Neuron (in vitro differentiated cells): ENCODE data around the gene OR52K1.
"Not testable (repeated sequence)": the region's sequence is repeated elsewhere in the genome, so short reads cannot be mapped to it uniquely, and the experiment has no call there.

Experiments
- H2AFZ ChIP-seq: one replicate; pipeline ENCODE4 v1.6.1; 2013; ENCODE audit warnings: low read depth, mild to moderate bottlenecking, inconsistent platforms, low read length, moderate library complexity
- H3K27me3 ChIP-seq: one replicate; pipeline ENCODE4 v1.6.1; 2013; ENCODE audit warnings: low read length; ENCODE audit not compliant: insufficient read depth
- H3K36me3 ChIP-seq: one replicate; pipeline ENCODE4 v1.6.1; 2013; ENCODE audit warnings: low read length; ENCODE audit not compliant: insufficient read depth
- H3K4me1 ChIP-seq: one replicate; pipeline ENCODE4 v1.6.1; 2013; ENCODE audit warnings: low read length; ENCODE audit not compliant: insufficient read depth
- H3K4me3 ChIP-seq: 2 replicates; pipeline ENCODE4 v1.5.1; 2013; ENCODE audit warnings: mild to moderate bottlenecking, low read length, moderate library complexity
- H3K9me3 ChIP-seq: one replicate; pipeline ENCODE4 v1.6.1; 2013; ENCODE audit warnings: low read length

OR52K1 gene

GRCh38 chr11:4466131-4466870, 16.1 kb upstream of the OR52K1 start:
- Histone ChIP-seq H3K36me3 (no peaks in the 10 kb centered on the region), H3K9me3 (no peaks in the 10 kb centered on the region), H3K27me3 (no peaks in the 10 kb centered on the region), H2AFZ (no peak overlapping the region), H3K4me3 (no peak overlapping the region), H3K4me1 (no peaks in the 10 kb centered on the region)

GRCh38 chr11:4466871-4467442, 15.5 kb upstream of the OR52K1 start:
- no peaks in the 10 kb centered on the region for H3K4me1 ChIP-seq
- no peak overlapping the region for H3K4me3 ChIP-seq
- H2AFZ ChIP-seq = no peak overlapping the region
- no peaks in the 10 kb centered on the region for H3K36me3 ChIP-seq
- H3K9me3 ChIP-seq = no peaks in the 10 kb centered on the region
- no peaks in the 10 kb centered on the region for H3K27me3 ChIP-seq

GRCh38 chr11:4467811-4468606, 14.4 kb upstream of the OR52K1 start:
- H3K4me3 ChIP-seq = no peak overlapping the region
- no peak overlapping the region for H2AFZ ChIP-seq
- no peaks in the 10 kb centered on the region for H3K36me3 ChIP-seq
- H3K4me1 ChIP-seq = no peaks in the 10 kb centered on the region
- H3K9me3 ChIP-seq = no peaks in the 10 kb centered on the region
- no peaks in the 10 kb centered on the region for H3K27me3 ChIP-seq

GRCh38 chr11:4479644-4480043, 2.8 kb upstream of the OR52K1 start:
- Histone ChIP-seq H3K4me3 (no peak overlapping the region), H3K9me3 (no peaks in the 10 kb centered on the region)

GRCh38 chr11:4480577-4481239, 1.7 kb upstream of the OR52K1 start:
- Histone ChIP-seq H3K27me3 (peaks cover 7% of the 10 kb centered on the region), H3K36me3 (no peaks in the 10 kb centered on the region), H3K4me3 (no peak overlapping the region), H3K4me1 (no peaks in the 10 kb centered on the region), H3K9me3 (no peaks in the 10 kb centered on the region), H2AFZ (no peak overlapping the region)

More at GRCh38 chr11:4479644-4480043, 2.8 kb upstream of the OR52K1 start:
- H3K36me3 ChIP-seq = no peaks in the 10 kb centered on the region
- H3K27me3 ChIP-seq = peaks cover 7% of the 10 kb centered on the region
- no peak overlapping the region for H2AFZ ChIP-seq
- H3K4me1 ChIP-seq = no peaks in the 10 kb centered on the region

GRCh38 chr11:4481240-4481582, 1.2 kb upstream of the OR52K1 start:
- peaks cover 7% of the 10 kb centered on the region for H3K27me3 ChIP-seq
- no peaks in the 10 kb centered on the region for H3K9me3 ChIP-seq
- H3K4me3 ChIP-seq = no peak overlapping the region
- H2AFZ ChIP-seq = no peak overlapping the region
- no peaks in the 10 kb centered on the region for H3K36me3 ChIP-seq
- no peaks in the 10 kb centered on the region for H3K4me1 ChIP-seq

- no peaks in the 10 kb centered on the region for H3K4me1 ChIP-seq
- H3K4me3 ChIP-seq = no peak overlapping the region
- H3K36me3 ChIP-seq = no peaks in the 10 kb centered on the region
- peaks cover 6% of the 10 kb centered on the region for H3K27me3 ChIP-seq
- H3K9me3 ChIP-seq = no peaks in the 10 kb centered on the region
- no peak overlapping the region for H2AFZ ChIP-seq
Observed at GRCh38 chr11:4484310-4484709, 1.9 kb downstream of the OR52K1 start.

- H3K4me3 ChIP-seq = not testable (repeated sequence)
Observed at GRCh38 chr11:4491405-4491804, 9.0 kb downstream of the OR52K1 start.

GRCh38 chr11:4491878-4492606, 9.6 kb downstream of the OR52K1 start:
- H3K36me3 ChIP-seq = no peaks in the 10 kb centered on the region
- H2AFZ ChIP-seq = no peak overlapping the region
- no peaks in the 10 kb centered on the region for H3K4me1 ChIP-seq
- no peaks in the 10 kb centered on the region for H3K9me3 ChIP-seq
- H3K27me3 ChIP-seq = peaks cover 14% of the 10 kb centered on the region
- H3K4me3 ChIP-seq = no peak overlapping the region

More at GRCh38 chr11:4491405-4491804, 9.0 kb downstream of the OR52K1 start:
- H3K27me3 ChIP-seq, H3K4me1 ChIP-seq, H3K9me3 ChIP-seq, H3K36me3 ChIP-seq, H2AFZ ChIP-seq: not testable (repeated sequence)

GRCh38 chr11:4493480-4493818, 11.0 kb downstream of the OR52K1 start:
- Histone ChIP-seq H3K9me3 (no peaks in the 10 kb centered on the region), H2AFZ (no peak overlapping the region), H3K4me3 (no peak overlapping the region), H3K4me1 (no peaks in the 10 kb centered on the region), H3K27me3 (peaks cover 17% of the 10 kb centered on the region), H3K36me3 (no peaks in the 10 kb centered on the region)

- peaks cover 17% of the 10 kb centered on the region for H3K27me3 ChIP-seq
- H3K4me3 ChIP-seq = no peak overlapping the region
- H3K4me1 ChIP-seq = no peaks in the 10 kb centered on the region
- no peaks in the 10 kb centered on the region for H3K9me3 ChIP-seq
- no peaks in the 10 kb centered on the region for H3K36me3 ChIP-seq
- H2AFZ ChIP-seq = no peak overlapping the region
Observed at GRCh38 chr11:4495487-4495886, 13.0 kb downstream of the OR52K1 start.

- Histone ChIP-seq H2AFZ (no peak overlapping the region), H3K36me3 (no peaks in the 10 kb centered on the region), H3K9me3 (no peaks in the 10 kb centered on the region), H3K4me3 (no peak overlapping the region), H3K4me1 (no peaks in the 10 kb centered on the region), H3K27me3 (peaks cover 17% of the 10 kb centered on the region)
Observed at GRCh38 chr11:4495986-4496385, 13.5 kb downstream of the OR52K1 start.
